Measurements from ENCODE around the gene ADIRF.
"Not testable (repeated sequence)": the region's sequence is repeated elsewhere in the genome, so short reads cannot be mapped to it uniquely, and the experiment has no call there.

Gene ADIRF

GRCh38 chr10:86946213-86947155 is 21.8 kb upstream of the ADIRF start:
- peak; percentile 29 for DNase-seq (ENCODE audit: low spot score)

GRCh38 chr10:86947806-86948205 is 20.5 kb upstream of the ADIRF start:
- DNase-seq (ENCODE audit: low spot score): not testable (repeated sequence)

- no peak for DNase-seq (ENCODE audit: low spot score)
Observed at GRCh38 chr10:86950349-86950748, 17.9 kb upstream of the ADIRF start.

- DNase-seq (ENCODE audit: low spot score): no peak
Observed at GRCh38 chr10:86951184-86951761, 17.0 kb upstream of the ADIRF start.

- no peak for DNase-seq (ENCODE audit: low spot score)
Observed at GRCh38 chr10:86952106-86952505, 16.2 kb upstream of the ADIRF start.

- not testable (repeated sequence) for DNase-seq (ENCODE audit: low spot score)
Observed at GRCh38 chr10:86952697-86953096, 15.6 kb upstream of the ADIRF start.

GRCh38 chr10:86953747-86954680 is 14.3 kb upstream of the ADIRF start:
- DNase-seq (ENCODE audit: low spot score): peak; percentile 78

- DNase-seq (ENCODE audit: low spot score): no peak
Observed at GRCh38 chr10:86954681-86955500, 13.4 kb upstream of the ADIRF start.

- DNase-seq (ENCODE audit: low spot score): no peak
Observed at GRCh38 chr10:86955501-86956194, 12.6 kb upstream of the ADIRF start.

- DNase-seq (ENCODE audit: low spot score): no peak
Observed at GRCh38 chr10:86956195-86956847, 12.0 kb upstream of the ADIRF start.

GRCh38 chr10:86956848-86957448 is 11.3 kb upstream of the ADIRF start:
- no peak for DNase-seq (ENCODE audit: low spot score)

- DNase-seq (ENCODE audit: low spot score): no peak
Observed at GRCh38 chr10:86957471-86958115, 10.7 kb upstream of the ADIRF start, which contains the start of gene MMRN2. MMRN2 (minus strand) TSS chr10:86957615; CDS start chr10:86957541, 74 bp downstream.

- no peak for DNase-seq (ENCODE audit: low spot score)
Observed at GRCh38 chr10:86958116-86958900, 10.0 kb upstream of the ADIRF start, which contains the start of gene SNCG. SNCG (plus strand) TSS chr10:86958599; CDS start chr10:86958698, 99 bp downstream.

GRCh38 chr10:86958901-86959736 is 9.2 kb upstream of the ADIRF start:
- peak; percentile 80 for DNase-seq (ENCODE audit: low spot score)

- no peak for DNase-seq (ENCODE audit: low spot score)
Observed at GRCh38 chr10:86959737-86960002, 8.6 kb upstream of the ADIRF start.

- peak; percentile 76 for DNase-seq (ENCODE audit: low spot score)
Observed at GRCh38 chr10:86960003-86960862, 8.0 kb upstream of the ADIRF start.

Data from kidney tubule cell (primary cell).